Measurements from ENCODE around the gene ANKRD1. TPM values are rescaled to one million over a fixed set of nuclear protein-coding genes. Genes with fewer than 3 reads are reported as not detected.
"Not testable (repeated sequence)": the region's sequence is repeated elsewhere in the genome, so short reads cannot be mapped to it uniquely, and the experiment has no call there.

Gene ANKRD1
- total RNA-seq, 1 donor from 2014 or later, result not detected

DNA sequence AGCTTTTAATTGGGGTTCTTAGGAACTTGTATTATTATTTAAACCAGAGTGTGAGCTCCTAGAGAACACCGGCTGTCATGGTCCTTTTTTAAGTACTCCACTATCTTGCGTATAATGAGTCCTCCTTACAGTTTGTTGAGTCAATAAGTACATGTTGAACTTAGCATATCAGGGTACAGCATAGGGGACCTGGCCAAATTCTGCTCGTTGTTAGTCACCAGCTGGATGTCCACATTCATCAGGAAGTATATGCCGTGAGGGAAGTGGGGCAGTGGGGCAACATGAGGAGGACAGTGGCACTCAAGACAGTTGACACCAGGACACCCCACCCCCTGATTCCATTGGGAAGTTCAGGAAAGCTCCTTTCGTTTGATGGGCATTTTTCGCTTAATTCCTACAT, 32.5 kb downstream of the ANKRD1 start:
- Mint-ChIP-seq H3K9me3 (ENCODE audit: unreplicated experiment) (no peaks in the 10 kb centered on the region), H3K4me3 (ENCODE audit: unreplicated experiment) (no peak overlapping the region), H3K27me3 (ENCODE audit: unreplicated experiment) (no peaks in the 10 kb centered on the region), H3K36me3 (ENCODE audit: unreplicated experiment) (no peaks in the 10 kb centered on the region), H3K27ac (ENCODE audit: unreplicated experiment) (no peak overlapping the region), H3K4me1 (ENCODE audit: low read depth, unreplicated experiment) (no peaks in the 10 kb centered on the region)
- no peak for TF ChIP-seq CTCF (IDR thresholded peaks at IDR 0.05; ENCODE audit: partially characterized antibody, unreplicated experiment)
- no peak for DNase-seq

GRCh38 chr10:90887555-90887954, 33.3 kb downstream of the ANKRD1 start:
- Mint-ChIP-seq H3K27me3 (ENCODE audit: unreplicated experiment) (no peaks in the 10 kb centered on the region), H3K27ac (ENCODE audit: unreplicated experiment) (no peak overlapping the region)

DNA sequence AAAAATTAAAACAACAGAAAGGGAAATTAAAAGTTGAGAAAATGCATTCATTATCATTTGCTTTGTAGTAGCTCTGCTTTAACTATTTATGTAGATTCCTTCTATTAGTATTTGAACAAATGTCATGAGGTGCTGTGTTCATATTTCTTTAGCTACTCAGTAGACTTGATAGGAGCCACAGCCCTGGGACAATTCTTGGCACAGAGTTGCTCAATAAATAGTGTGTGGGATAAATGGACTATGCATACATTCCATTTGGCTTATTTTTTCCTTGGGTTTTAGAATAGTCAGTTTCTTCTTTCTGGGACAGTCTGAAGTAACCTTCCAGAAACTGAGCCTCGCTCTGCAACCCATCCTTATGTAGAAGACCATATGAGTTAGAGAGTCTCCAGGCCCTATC, 35.7 kb downstream of the ANKRD1 start:
- no peaks in the 10 kb centered on the region for H3K27me3 Mint-ChIP-seq (ENCODE audit: unreplicated experiment)
- no peak for TF ChIP-seq CTCF (IDR thresholded peaks at IDR 0.05; ENCODE audit: partially characterized antibody, unreplicated experiment)
- H3K4me1 Mint-ChIP-seq (ENCODE audit: low read depth, unreplicated experiment), result no peaks in the 10 kb centered on the region
- no peak overlapping the region for H3K27ac Mint-ChIP-seq (ENCODE audit: unreplicated experiment)
- H3K36me3 Mint-ChIP-seq (ENCODE audit: unreplicated experiment), result no peaks in the 10 kb centered on the region
- no peak for DNase-seq
- no peak overlapping the region for H3K4me3 Mint-ChIP-seq (ENCODE audit: unreplicated experiment)
- H3K9me3 Mint-ChIP-seq (ENCODE audit: unreplicated experiment), result no peaks in the 10 kb centered on the region

More at GRCh38 chr10:90887555-90887954, 33.3 kb downstream of the ANKRD1 start:
- H3K36me3 Mint-ChIP-seq (ENCODE audit: unreplicated experiment), result no peaks in the 10 kb centered on the region
- no peaks in the 10 kb centered on the region for H3K9me3 Mint-ChIP-seq (ENCODE audit: unreplicated experiment)
- no peaks in the 10 kb centered on the region for H3K4me1 Mint-ChIP-seq (ENCODE audit: low read depth, unreplicated experiment)
- no peak for TF ChIP-seq CTCF (IDR thresholded peaks at IDR 0.05; ENCODE audit: partially characterized antibody, unreplicated experiment)
- DNase-seq, result no peak
- H3K4me3 Mint-ChIP-seq (ENCODE audit: unreplicated experiment), result no peak overlapping the region

DNA sequence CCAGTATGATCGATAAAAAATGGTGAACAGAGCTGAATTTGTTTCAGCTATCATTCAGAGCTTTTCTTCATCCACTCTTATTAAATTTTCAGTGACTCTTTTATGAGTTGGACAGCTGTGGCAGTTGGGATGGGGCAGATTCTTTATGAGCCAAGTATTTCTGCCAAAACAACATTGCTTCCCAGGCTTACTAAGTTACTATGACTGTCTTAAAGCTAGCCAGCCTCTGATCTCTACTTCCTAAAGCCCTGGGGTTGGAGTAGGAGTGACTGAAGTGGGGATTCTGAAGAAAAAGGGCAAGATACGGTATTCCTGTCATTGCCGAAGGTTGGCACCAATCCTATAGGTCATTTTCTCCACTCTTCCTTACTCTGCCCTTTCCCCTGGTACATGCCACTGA, 36.5 kb downstream of the ANKRD1 start:
- Mint-ChIP-seq H3K27ac (ENCODE audit: unreplicated experiment) (no peak overlapping the region), H3K36me3 (ENCODE audit: unreplicated experiment) (no peaks in the 10 kb centered on the region), H3K27me3 (ENCODE audit: unreplicated experiment) (no peaks in the 10 kb centered on the region), H3K4me1 (ENCODE audit: low read depth, unreplicated experiment) (no peaks in the 10 kb centered on the region), H3K4me3 (ENCODE audit: unreplicated experiment) (no peak overlapping the region), H3K9me3 (ENCODE audit: unreplicated experiment) (no peaks in the 10 kb centered on the region)
- TF ChIP-seq CTCF (IDR thresholded peaks at IDR 0.05; ENCODE audit: partially characterized antibody, unreplicated experiment), result no peak
- no peak for DNase-seq

DNA sequence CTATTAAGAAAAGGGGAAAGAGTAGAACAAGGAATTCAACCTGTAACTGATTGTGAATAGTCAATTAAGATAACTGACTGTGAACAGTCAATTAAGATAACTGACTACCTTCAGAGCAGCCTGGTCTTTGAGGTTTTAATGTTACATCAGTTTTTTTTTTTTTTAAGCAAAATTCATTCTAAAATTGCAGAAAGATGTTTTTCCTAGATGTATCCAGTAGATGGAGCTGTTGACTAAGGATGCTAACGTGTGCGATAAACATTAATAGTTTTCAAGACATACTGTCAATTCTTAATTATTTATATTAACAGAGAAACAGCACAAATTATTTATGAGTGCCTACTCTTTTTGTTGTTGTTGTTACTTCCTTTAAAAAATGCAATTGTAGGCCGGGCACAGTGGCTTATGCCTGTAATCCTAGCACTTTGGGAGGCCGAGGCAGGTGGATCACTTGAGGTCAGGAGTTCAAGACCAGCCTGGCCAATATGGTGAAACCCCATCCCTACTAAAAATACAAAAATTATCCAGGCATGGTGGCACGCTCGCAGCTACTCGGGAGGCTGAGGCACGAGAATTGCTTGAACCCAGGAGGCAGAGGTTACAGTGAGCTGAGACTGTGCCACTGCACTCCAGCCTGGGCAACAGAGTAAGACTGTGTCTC, 40.7 kb downstream of the ANKRD1 start:
- not testable (repeated sequence) for H3K27ac Mint-ChIP-seq (ENCODE audit: unreplicated experiment); H3K4me3 Mint-ChIP-seq (ENCODE audit: unreplicated experiment); H3K9me3 Mint-ChIP-seq (ENCODE audit: unreplicated experiment); DNase-seq; H3K4me1 Mint-ChIP-seq (ENCODE audit: low read depth, unreplicated experiment); H3K27me3 Mint-ChIP-seq (ENCODE audit: unreplicated experiment); H3K36me3 Mint-ChIP-seq (ENCODE audit: unreplicated experiment)
- peak; percentile 83 for TF ChIP-seq CTCF (IDR thresholded peaks at IDR 0.05; ENCODE audit: partially characterized antibody, unreplicated experiment)

All from glutamatergic neuron (in vitro differentiated cells).